Tibial artery (tissue), 4 donors: ENCODE data around the gene DNAAF3.

Source experiments
- DNase-seq, 2 donors: peaks; one replicate each; pipeline ENCODE4 v3.0.0-alpha.2; 2019
- H3K27ac ChIP-seq, 2 donors: fragments of 200-600 bp; sonication (generic) in 1 of 2; 1 replicate in 1 of 2; 2 replicates in 1 of 2; pipeline ENCODE4 v1.5.1; 2018 to 2019; ENCODE audit warnings: mild to moderate bottlenecking in 1 of 2
- H3K27me3 ChIP-seq, 2 donors: fragments of 200-600 bp; sonication (generic) in 1 of 2; one replicate each; pipeline versions ENCODE4 v1.5.1 to v1.6.0; 2016 to 2019
- H3K36me3 ChIP-seq, 3 donors: fragments of 200-600 bp; sonication (generic) in 2 of 3; one replicate each; pipeline ENCODE4 v1.5.1; 2016 to 2019; ENCODE audit warnings: mild to moderate bottlenecking in 2 of 3
- H3K4me1 ChIP-seq, 4 donors: fragments of 200-600 bp; sonication (generic) in 2 of 4; 1 replicate in 3 of 4; 2 replicates in 1 of 4; pipeline ENCODE4 v1.5.1; 2016 to 2019
- H3K4me3 ChIP-seq, 2 donors: fragments of 200-600 bp; sonication (generic) in 1 of 2; 1 replicate in 1 of 2; 2 replicates in 1 of 2; pipeline ENCODE4 v1.5.1; 2018 to 2019; ENCODE audit warnings: mild to moderate bottlenecking in 2 of 2
- H3K9me3 ChIP-seq, 3 donors: fragments of 200-600 bp; sonication (generic) in 1 of 3; one replicate each; pipeline ENCODE4 v1.5.1; 2016 to 2019
- CTCF ChIP-seq, 2 experiments: fragments of 200-600 bp in 1 of 2; fragments of 450-650 bp in 1 of 2; IDR thresholded peaks; one replicate each; pipeline ENCODE4 v1.5.1; 2017 to 2019; ENCODE audit warnings: antibody characterized with exemption in 2 of 2, mild to moderate bottlenecking in 1 of 2, moderate library complexity in 1 of 2
- intact Hi-C: fragments of 100-400 bp; cut with DNase I; formaldehyde crosslinking; loops from one replicate; pipeline ENCODE4 v1.15.0; 2023; ENCODE audit warnings: low total_unique reads

DNAAF3 gene

GRCh38 chr19:55179606-55180484 is 13.4 kb upstream of the DNAAF3 start, which contains the start of gene SYT5:
SYT5 (minus strand) TSS chr19:55180289; CDS start chr19:55179041, 1,248 bp downstream.
- H3K27ac ChIP-seq = no peak within 1 kb of the TSS

DNA sequence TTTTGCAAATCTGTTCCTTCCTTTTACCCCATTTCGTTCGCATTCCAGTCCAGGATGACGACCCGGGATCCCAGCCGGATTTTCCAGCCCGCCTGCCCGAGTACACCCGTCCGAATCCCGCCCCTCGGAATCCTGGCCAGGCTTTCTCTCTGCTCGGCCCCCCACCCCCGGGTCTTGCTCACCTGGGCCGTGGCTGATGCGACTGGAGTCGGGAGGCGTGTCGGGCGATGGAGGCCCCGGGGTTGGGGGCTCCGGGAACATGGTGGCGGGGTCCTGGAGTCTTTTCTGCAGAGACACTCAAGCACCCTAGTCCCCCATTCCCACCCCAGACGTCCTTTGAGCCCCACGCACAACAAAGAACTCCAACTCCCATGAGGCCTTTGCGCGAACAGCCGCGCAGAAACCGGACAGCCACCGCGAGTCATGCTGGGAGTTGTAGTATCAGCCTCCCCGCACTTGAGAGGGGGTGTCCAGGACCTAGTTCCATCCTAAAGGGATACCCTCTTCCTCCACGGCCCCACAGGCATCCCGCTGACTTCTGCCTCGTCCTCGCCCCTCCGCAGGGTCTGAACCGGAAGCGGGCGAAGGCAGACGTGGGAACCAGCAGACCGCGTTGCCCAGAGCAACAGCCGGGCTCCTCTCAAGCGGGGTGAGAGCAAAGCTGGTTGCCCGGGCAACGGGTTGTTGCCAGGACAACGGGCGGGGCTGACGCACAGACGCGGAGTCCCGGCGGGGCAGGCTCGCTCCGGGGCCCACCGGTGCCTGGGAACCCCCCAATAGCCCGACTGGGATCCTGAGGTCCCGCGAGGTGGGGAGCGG is 12.6 kb upstream of the DNAAF3 start:
- no peak for DNase-seq

More at GRCh38 chr19:55179606-55180484, 13.4 kb upstream of the DNAAF3 start, which contains the start of gene SYT5:
- H3K36me3 ChIP-seq = no peaks in the 10 kb centered on the region
- TF ChIP-seq CTCF (IDR thresholded peaks at IDR 0.05) = no peak
- H3K4me3 ChIP-seq = peak within 1 kb of the TSS; percentile 24 to 26
- peaks cover 0 to 18% (median 14%) of the 10 kb centered on the region in 4 donors for H3K4me1 ChIP-seq
- H3K9me3 ChIP-seq = no peaks in the 10 kb centered on the region
- intact Hi-C loops = no loop called here
- DNase-seq = no peak
- H3K27me3 ChIP-seq = peaks cover 7 to 89% of the 10 kb centered on the region in 2 donors

DNA sequence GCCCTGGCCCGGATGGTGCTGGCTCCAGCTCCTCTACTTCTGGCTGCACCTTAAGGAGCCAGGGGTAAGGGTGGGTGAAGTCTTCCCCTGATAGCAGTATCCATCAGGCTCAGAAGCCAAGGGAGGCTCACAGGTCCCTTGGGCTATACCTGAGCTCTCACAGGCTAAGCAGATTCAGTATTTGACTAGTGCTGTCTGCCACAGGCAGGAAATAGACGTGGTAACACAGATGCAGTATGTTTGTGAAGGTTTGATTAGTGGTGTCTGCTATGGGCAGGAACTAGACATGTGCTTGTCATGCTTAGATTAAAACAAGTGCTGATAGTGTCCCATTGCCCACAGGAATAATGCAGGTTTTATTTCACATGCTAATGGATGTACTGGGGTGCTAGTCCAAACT is 9.7 kb upstream of the DNAAF3 start:
- H3K4me1 ChIP-seq = peaks cover 0 to 30% (median 23%) of the 10 kb centered on the region in 4 donors
- H3K27me3 ChIP-seq = peaks cover 9 to 98% of the 10 kb centered on the region in 2 donors
- no peak overlapping the region for H3K4me3 ChIP-seq
- H3K27ac ChIP-seq = no peak overlapping the region
- TF ChIP-seq CTCF (IDR thresholded peaks at IDR 0.05) = no peak
- intact Hi-C loops = no loop called here
- H3K9me3 ChIP-seq = no peaks in the 10 kb centered on the region
- no peak for DNase-seq
- no peaks in the 10 kb centered on the region for H3K36me3 ChIP-seq

More for the DNA sequence above, 12.6 kb upstream of the DNAAF3 start:
- Histone ChIP-seq H3K4me1 (peaks cover 0 to 19% (median 16%) of the 10 kb centered on the region in 4 donors), H3K9me3 (no peaks in the 10 kb centered on the region), H3K4me3 (peak overlapping the region; percentile 24 to 26), H3K36me3 (no peaks in the 10 kb centered on the region), H3K27me3 (peaks cover 7 to 97% of the 10 kb centered on the region in 2 donors), H3K27ac (no peak overlapping the region)
- intact Hi-C loops = no loop called here
- TF ChIP-seq CTCF (IDR thresholded peaks at IDR 0.05) = no peak

- H3K27me3 ChIP-seq = peaks cover 9 to 93% of the 10 kb centered on the region in 2 donors
- H3K9me3 ChIP-seq = no peaks in the 10 kb centered on the region
- H3K4me3 ChIP-seq = no peak overlapping the region
- peaks cover 0 to 30% (median 23%) of the 10 kb centered on the region in 4 donors for H3K4me1 ChIP-seq
- no peaks in the 10 kb centered on the region for H3K36me3 ChIP-seq
- H3K27ac ChIP-seq = no peak overlapping the region
- no peak for DNase-seq
- TF ChIP-seq CTCF (IDR thresholded peaks at IDR 0.05) = no peak
- intact Hi-C loops = no loop called here
Measured at GRCh38 chr19:55175117-55175867, 8.9 kb upstream of the DNAAF3 start.
